ENCODE measurements around the gene HNRNPL.
"Not testable (repeated sequence)": the region's sequence is repeated elsewhere in the genome, so short reads cannot be mapped to it uniquely, and the experiment has no call there.

Gene HNRNPL

GRCh38 chr19:38819231-38819920 lies 30.4 kb downstream of the HNRNPL start:
- no peak overlapping the region for H3K4me3 ChIP-seq (ENCODE audit: control insufficient read depth, low read depth, low read length)
- no peak for DNase-seq (ENCODE audit: low read depth)
- TF ChIP-seq CTCF (IDR thresholded peaks at IDR 0.05; ENCODE audit: control insufficient read depth, insufficient read depth, low read depth, low read length, missing control alignments) = no peak

- H3K4me3 ChIP-seq (ENCODE audit: control insufficient read depth, low read depth, low read length) = no peak overlapping the region
- no peak for TF ChIP-seq CTCF (IDR thresholded peaks at IDR 0.05; ENCODE audit: control insufficient read depth, insufficient read depth, low read depth, low read length, missing control alignments)
- DNase-seq (ENCODE audit: low read depth) = no peak
Measured at GRCh38 chr19:38817081-38817480, 32.7 kb downstream of the HNRNPL start.

DNA sequence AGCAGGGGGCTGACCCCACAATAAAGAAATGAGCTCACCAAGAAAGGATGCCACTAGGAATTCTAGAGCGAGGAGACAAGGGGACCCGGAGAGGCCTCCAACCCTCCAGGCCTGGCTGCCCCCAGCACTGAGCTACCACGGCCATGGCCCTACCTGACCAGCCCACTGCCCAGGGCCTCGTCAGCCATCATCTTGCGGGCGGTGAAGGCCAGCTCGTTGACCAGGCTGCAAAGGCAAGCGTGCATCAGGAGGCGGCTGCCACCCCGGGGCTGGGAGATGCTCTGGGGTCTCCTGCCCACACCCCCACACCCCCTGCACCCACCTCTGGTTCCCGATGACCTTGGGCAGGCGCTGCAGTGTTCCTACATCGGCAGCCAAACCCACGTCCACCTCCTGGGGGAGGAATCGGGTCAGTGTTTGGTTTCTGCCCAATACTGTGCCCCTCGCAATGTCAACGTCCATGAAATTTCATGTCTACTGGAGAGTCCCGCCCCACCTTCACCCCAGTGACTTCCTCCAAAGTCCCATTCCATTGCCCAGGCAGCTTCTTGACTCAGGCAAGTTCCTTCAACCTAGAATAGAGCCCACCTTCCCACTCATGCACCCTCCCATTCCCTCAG lies 33.5 kb downstream of the HNRNPL start:
- TF ChIP-seq CTCF (IDR thresholded peaks at IDR 0.05; ENCODE audit: control insufficient read depth, insufficient read depth, low read depth, low read length, missing control alignments) = no peak
- no peak overlapping the region for H3K4me3 ChIP-seq (ENCODE audit: control insufficient read depth, low read depth, low read length)
- DNase-seq (ENCODE audit: low read depth) = no peak

GRCh38 chr19:38815059-38816001 lies 34.5 kb downstream of the HNRNPL start:
- no peak overlapping the region for H3K4me3 ChIP-seq (ENCODE audit: control insufficient read depth, low read depth, low read length)
- TF ChIP-seq CTCF (IDR thresholded peaks at IDR 0.05; ENCODE audit: control insufficient read depth, insufficient read depth, low read depth, low read length, missing control alignments) = no peak
- DNase-seq (ENCODE audit: low read depth) = no peak

DNA sequence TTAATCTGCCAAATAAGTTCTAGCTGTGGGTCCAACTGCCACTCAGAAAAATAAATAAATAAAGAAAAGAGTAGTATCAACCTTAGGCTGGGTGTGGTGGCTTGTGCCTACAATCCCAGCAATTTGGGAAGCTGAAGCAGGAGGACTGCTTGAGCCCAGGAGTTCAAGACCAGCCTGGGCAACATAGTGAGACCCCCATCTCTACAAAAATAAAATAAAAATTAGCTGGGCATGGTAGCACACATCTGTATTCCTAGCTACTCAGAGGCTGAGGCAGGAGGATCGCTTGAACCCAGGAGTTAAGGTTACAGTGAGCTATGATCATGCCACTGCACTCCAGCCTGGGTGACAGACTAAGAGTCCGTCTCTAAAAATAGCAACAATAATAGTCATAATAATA lies 35.9 kb downstream of the HNRNPL start:
- DNase-seq (ENCODE audit: low read depth) = not testable (repeated sequence)

GRCh38 chr19:38813323-38813722 lies 36.5 kb downstream of the HNRNPL start:
- no peak overlapping the region for H3K4me3 ChIP-seq (ENCODE audit: control insufficient read depth, low read depth, low read length)
- TF ChIP-seq CTCF (IDR thresholded peaks at IDR 0.05; ENCODE audit: control insufficient read depth, insufficient read depth, low read depth, low read length, missing control alignments) = no peak
- DNase-seq (ENCODE audit: low read depth) = no peak

More for the DNA sequence above, 35.9 kb downstream of the HNRNPL start:
- not testable (repeated sequence) for H3K4me3 ChIP-seq (ENCODE audit: control insufficient read depth, low read depth, low read length)

All from AG09309 (cell line).